ENCODE measurements around the gene UBE2L3.

Gene UBE2L3

GRCh38 chr22:21646608-21647590 lies 79.4 kb downstream of the UBE2L3 start:
- Histone ChIP-seq H2AFZ (ENCODE audit: low read length) (no peak overlapping the region), H3K4me1 (ENCODE audit: insufficient read depth, low read length, severe bottlenecking) (peaks cover 28% of the 10 kb centered on the region), H3K79me2 (ENCODE audit: insufficient read depth, low read length) (peaks cover 4% of the 10 kb centered on the region; the same call in 1 of the 2 replicates), H3F3A (ENCODE audit: insufficient read depth, low read length) (no peaks in the 10 kb centered on the region), H3K27me3 (ENCODE audit: insufficient read depth, low read length) (no peaks in the 10 kb centered on the region), H3K9me2 (ENCODE audit: low read depth, low read length) (no peaks in the 10 kb centered on the region), H4K20me1 (ENCODE audit: insufficient read depth, low read length) (no peaks in the 10 kb centered on the region), H3K36me3 (ENCODE audit: insufficient read depth, low read length) (peaks cover 42% of the 10 kb centered on the region), H3K9ac (ENCODE audit: low read length) (no peak overlapping the region), H3K4me2 (ENCODE audit: low read length) (no peak overlapping the region), H3K4me3 (ENCODE audit: low read depth, low read length, poor library complexity, severe bottlenecking) (no peak overlapping the region), H3K27ac (ENCODE audit: low read depth, low read length, poor library complexity, severe bottlenecking) (no peak overlapping the region), H3K9me3 (ENCODE audit: low read length) (no peaks in the 10 kb centered on the region)
- TF ChIP-seq EZH2 (IDR thresholded peaks at IDR 0.05; ENCODE audit: borderline replicate concordance, low read length) (no peak), CTCF (IDR thresholded peaks at IDR 0.05; ENCODE audit: low read length) (peak; percentile 81)

DNA sequence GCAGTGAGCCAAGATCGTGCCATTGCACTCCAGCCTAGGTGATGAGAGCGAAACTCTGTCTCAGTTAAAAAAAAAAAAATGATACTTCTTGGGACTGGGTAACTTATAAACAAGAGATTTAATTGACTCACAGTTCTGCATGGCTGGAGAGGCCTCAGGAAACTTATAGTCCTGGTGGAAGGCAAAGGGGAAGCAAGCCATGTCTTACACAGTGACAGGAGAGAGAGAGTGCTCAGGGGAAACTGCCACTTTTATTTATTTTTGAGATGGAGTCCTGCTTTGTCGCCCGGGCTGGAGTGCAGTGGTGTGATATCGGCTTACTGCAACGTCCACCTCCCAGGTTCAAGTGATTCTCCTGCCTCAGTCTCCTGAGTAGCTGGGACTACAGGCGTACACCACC lies 82.8 kb downstream of the UBE2L3 start:
- no peaks in the 10 kb centered on the region for H3K79me2 ChIP-seq (ENCODE audit: insufficient read depth, low read length)
- no peaks in the 10 kb centered on the region for H3K27me3 ChIP-seq (ENCODE audit: insufficient read depth, low read length)
- no peak overlapping the region for H2AFZ ChIP-seq (ENCODE audit: low read length)
- H3K9me2 ChIP-seq (ENCODE audit: low read depth, low read length) = no peaks in the 10 kb centered on the region
- peaks cover 37% of the 10 kb centered on the region for H3K36me3 ChIP-seq (ENCODE audit: insufficient read depth, low read length)
- TF ChIP-seq CTCF (IDR thresholded peaks at IDR 0.05; ENCODE audit: low read length) (no peak), EZH2 (IDR thresholded peaks at IDR 0.05; ENCODE audit: borderline replicate concordance, low read length) (no peak)
- H3K9ac ChIP-seq (ENCODE audit: low read length) = no peak overlapping the region
- no peaks in the 10 kb centered on the region for H4K20me1 ChIP-seq (ENCODE audit: insufficient read depth, low read length)
- H3K4me2 ChIP-seq (ENCODE audit: low read length) = no peak overlapping the region
- H3K9me3 ChIP-seq (ENCODE audit: low read length) = no peaks in the 10 kb centered on the region
- no peaks in the 10 kb centered on the region for H3F3A ChIP-seq (ENCODE audit: insufficient read depth, low read length)
- peak overlapping the region; percentile 53 for H3K27ac ChIP-seq (ENCODE audit: low read depth, low read length, poor library complexity, severe bottlenecking)
- H3K4me1 ChIP-seq (ENCODE audit: insufficient read depth, low read length, severe bottlenecking) = peaks cover 24% of the 10 kb centered on the region
- H3K4me3 ChIP-seq (ENCODE audit: low read depth, low read length, poor library complexity, severe bottlenecking) = no peak overlapping the region

DNA sequence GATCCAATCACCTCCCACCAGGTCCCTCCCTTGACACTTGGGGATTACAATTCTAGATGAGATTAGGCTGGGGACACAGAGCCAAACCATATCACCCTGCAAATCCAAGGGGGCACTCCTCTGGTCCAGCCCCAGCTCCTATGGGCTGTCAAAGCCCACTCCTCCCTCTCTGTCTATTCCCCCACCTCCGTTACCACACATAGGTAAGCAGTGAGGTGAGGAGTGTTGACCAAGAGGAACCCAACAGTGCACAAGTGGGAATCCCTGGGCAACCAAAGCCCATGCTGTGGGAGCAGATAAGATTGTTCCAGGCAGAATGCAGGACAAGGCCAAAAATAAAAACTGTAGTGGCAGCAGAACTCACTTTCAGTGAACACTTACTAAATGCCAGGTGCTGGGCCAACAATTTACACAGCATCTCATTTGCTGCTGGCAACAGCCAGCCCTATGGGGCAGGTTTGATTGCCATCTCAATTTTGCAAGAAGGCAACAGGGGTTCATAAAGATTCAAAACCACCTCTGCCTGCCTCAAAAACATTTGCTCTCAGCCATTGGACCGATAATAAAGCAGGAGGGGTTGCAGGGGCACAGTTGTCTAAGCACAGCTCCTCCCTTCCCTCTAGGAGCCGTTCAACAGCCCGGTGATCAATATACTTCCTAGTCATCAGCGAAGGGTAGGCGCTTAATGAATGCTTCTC lies 83.5 kb downstream of the UBE2L3 start:
- Histone ChIP-seq H3K27ac (ENCODE audit: low read depth, low read length, poor library complexity, severe bottlenecking) (peak overlapping the region; percentile 53), H2AFZ (ENCODE audit: low read length) (no peak overlapping the region), H3K4me1 (ENCODE audit: insufficient read depth, low read length, severe bottlenecking) (peaks cover 24% of the 10 kb centered on the region), H3K9me3 (ENCODE audit: low read length) (no peaks in the 10 kb centered on the region), H3K9me2 (ENCODE audit: low read depth, low read length) (no peaks in the 10 kb centered on the region), H4K20me1 (ENCODE audit: insufficient read depth, low read length) (no peaks in the 10 kb centered on the region), H3K79me2 (ENCODE audit: insufficient read depth, low read length) (no peaks in the 10 kb centered on the region), H3K9ac (ENCODE audit: low read length) (peak overlapping the region; percentile 77), H3K4me2 (ENCODE audit: low read length) (peak overlapping the region; percentile 88), H3K27me3 (ENCODE audit: insufficient read depth, low read length) (no peaks in the 10 kb centered on the region), H3K36me3 (ENCODE audit: insufficient read depth, low read length) (peaks cover 32% of the 10 kb centered on the region; the same call in 1 of the 2 replicates), H3F3A (ENCODE audit: insufficient read depth, low read length) (no peaks in the 10 kb centered on the region), H3K4me3 (ENCODE audit: low read depth, low read length, poor library complexity, severe bottlenecking) (peak overlapping the region; percentile 77)
- TF ChIP-seq EZH2 (IDR thresholded peaks at IDR 0.05; ENCODE audit: borderline replicate concordance, low read length) = no peak

Data from OCI-LY1 (cell line).